Endothelial cell of umbilical vein (primary cell): ENCODE results near the gene ANKRD16. TPM values are rescaled to one million over a fixed set of nuclear protein-coding genes. Genes with fewer than 3 reads are reported as not detected.

Experiments used
- BruUV-seq: library from RNA; stranded (reverse); fragments of 400-500 nt; replicated peaks from 2 replicates; lab custom pipeline; 2021; lab: Mats Ljungman, UMichigan
- CTCF ChIA-PET: fragments of 300-600, 350-600 bp; sonication (Branson Sonifier 250); formaldehyde crosslinking; loops from one replicate; lab custom pipeline; 2021; ENCODE audit warnings: antibody characterized with exemption, inconsistent platforms; lab: Charles Lee
- POLR2A ChIA-PET: fragments of 300-600, 350-600 bp; sonication (Branson Sonifier 250); formaldehyde crosslinking; loops from one replicate; lab custom pipeline; 2021; ENCODE audit warnings: antibody characterized with exemption, inconsistent platforms; lab: Charles Lee
- DNase-seq: peaks from one replicate; pipeline ENCODE4 v3.0.0-alpha.2; 2011; ENCODE audit warnings: low read depth, low spot score
- FAIRE-seq: peaks from 2 replicates; lab custom pipeline; 2011; peaks lifted over from hg19 to GRCh38; lab: Jason Lieb, UNC
- H2AFZ ChIP-seq: 2 replicates; pipeline ENCODE4 v1.6.0; 2012; ENCODE audit warnings: low read depth, low read length, control low read depth, inconsistent platforms
- H3K27ac ChIP-seq: 2 replicates; pipeline ENCODE4 v1.5.1; 2011; ENCODE audit warnings: low read depth, mild to moderate bottlenecking, control low read depth, low read length, moderate library complexity; ENCODE audit not compliant: insufficient read depth
- H3K27me3 ChIP-seq, 2 experiments: 2 replicates each; pipeline versions ENCODE4 v1.6.0 to v1.6.1; 2011; ENCODE audit warnings: low read length in 2 of 2, mixed read lengths in 1 of 2; ENCODE audit not compliant: control insufficient read depth in 2 of 2, insufficient read depth in 2 of 2
- H3K36me3 ChIP-seq, 2 experiments: 2 replicates in 1 of 2; 3 replicates in 1 of 2; pipeline ENCODE4 v1.5.1; 2011; ENCODE audit warnings: low read length in 2 of 2, mild to moderate bottlenecking in 1 of 2, moderate library complexity in 1 of 2; ENCODE audit not compliant: control insufficient read depth in 2 of 2, insufficient read depth in 2 of 2; ENCODE audit errors: extremely low read depth in 1 of 2
- H3K4me1 ChIP-seq: 3 replicates; pipeline ENCODE4 v1.5.1; 2011; ENCODE audit warnings: mild to moderate bottlenecking, low read length; ENCODE audit not compliant: control insufficient read depth, insufficient read depth; ENCODE audit errors: extremely low read depth
- H3K4me2 ChIP-seq: 2 replicates; pipeline ENCODE4 v1.6.1; 2011; ENCODE audit warnings: low read length, control low read depth, mixed read lengths; ENCODE audit not compliant: insufficient read depth
- H3K4me3 ChIP-seq, 3 experiments: fragments of 200-600 bp in 1 of 3; sonication (generic), shearing (Covaris generic) in 1 of 3; replicated peaks in 1 of 3; 2 replicates each; pipeline ENCODE4 v1.5.1; 2011 to 2016; ENCODE audit warnings: control low read depth in 3 of 3, low read length in 3 of 3, mild to moderate bottlenecking in 2 of 3, inconsistent platforms in 1 of 3, low read depth in 1 of 3, moderate library complexity in 1 of 3; ENCODE audit not compliant: insufficient read depth in 1 of 3
- H3K79me2 ChIP-seq: 2 replicates; pipeline ENCODE4 v1.6.0; 2012; ENCODE audit warnings: low read length, inconsistent platforms; ENCODE audit not compliant: control insufficient read depth, insufficient read depth
- H3K9ac ChIP-seq: replicated peaks from 2 replicates; pipeline ENCODE3; 2011; ENCODE audit warnings: low read length, control low read depth; ENCODE audit not compliant: insufficient read depth; ENCODE audit errors: extremely low read depth
- H3K9me1 ChIP-seq: replicated peaks from 3 replicates; pipeline ENCODE4 v1.6.0; 2011; ENCODE audit warnings: mild to moderate bottlenecking, low read length; ENCODE audit not compliant: control insufficient read depth, insufficient read depth; ENCODE audit errors: extremely low read depth
- H3K9me3 ChIP-seq: replicated peaks from 2 replicates; pipeline ENCODE4 v1.5.1; 2012; ENCODE audit warnings: low read length, inconsistent platforms; ENCODE audit not compliant: control insufficient read depth, insufficient read depth
- H4K20me1 ChIP-seq: replicated peaks from 2 replicates; pipeline ENCODE3; 2011; ENCODE audit warnings: mild to moderate bottlenecking, low read length; ENCODE audit not compliant: control insufficient read depth, insufficient read depth; ENCODE audit errors: extremely low read depth
- EZH2 ChIP-seq: IDR thresholded peaks from 2 replicates; pipeline ENCODE4 v1.6.1; 2012; ENCODE audit warnings: borderline replicate concordance, low read depth, mild to moderate bottlenecking, moderate library complexity, low read length, inconsistent platforms; ENCODE audit not compliant: severe bottlenecking
- FOS ChIP-seq: IDR thresholded peaks from 2 replicates; pipeline ENCODE4 v1.6.1; 2011; ENCODE audit warnings: mild to moderate bottlenecking, low read length, moderate library complexity, borderline replicate concordance; ENCODE audit not compliant: insufficient read depth
- GATA2 ChIP-seq: IDR thresholded peaks from 2 replicates; pipeline ENCODE4 v1.7.0; 2011; ENCODE audit warnings: low read depth, mild to moderate bottlenecking, moderate library complexity, mixed read lengths, low read length; ENCODE audit not compliant: insufficient read length, insufficient read depth
- JUN ChIP-seq: IDR thresholded peaks from 2 replicates; pipeline ENCODE4 v1.6.1; 2011; ENCODE audit warnings: borderline replicate concordance, low read depth; ENCODE audit not compliant: insufficient read length, insufficient read depth
- MAX ChIP-seq: IDR thresholded peaks from 2 replicates; pipeline ENCODE4 v1.6.1; 2011; ENCODE audit not compliant: insufficient read depth, insufficient read length
- MYC ChIP-seq: IDR thresholded peaks from one replicate; pipeline ENCODE4 v1.6.1; 2011; ENCODE audit warnings: mild to moderate bottlenecking, low read depth, low read length
- POLR2A ChIP-seq: IDR thresholded peaks from 2 replicates; pipeline ENCODE4 v1.6.1; 2012; ENCODE audit warnings: low read depth, mild to moderate bottlenecking, control low read depth, low read length
- POLR2AphosphoS5 ChIP-seq: IDR thresholded peaks from 2 replicates; pipeline ENCODE4 v1.6.1; 2012; ENCODE audit warnings: low read depth, mild to moderate bottlenecking, control low read depth, low read length, moderate library complexity; ENCODE audit not compliant: insufficient read depth
- dilution Hi-C: fragments of 300-500 bp; cut with MboI; formaldehyde crosslinking; loops from one replicate; pipeline ENCODE4 v1.15.0; 2019; ENCODE audit warnings: low sequenced_read_pairs; ENCODE audit not compliant: extremely low pct_ligation_motif_present
- intact Hi-C: fragments of 100-400 bp; cut with micrococcal nuclease; formaldehyde crosslinking; loops from one replicate; pipeline ENCODE4 v1.10.0; 2022
- polyA plus RNA-seq, 4 experiments: library from polyadenylated mRNA; depleted of rRNA in 3 of 4; stranded (reverse) in 3 of 4; unstranded in 1 of 4; fragments of >200 nt; gene quantifications; 2 replicates each; pipeline versions ENCODE4 v1.2.1 to v1.2.3, GENCODE V29; 2011 to 2012; ENCODE audit warnings: missing spikeins in 1 of 4
- total RNA-seq: library from RNA; stranded (reverse); gene quantifications from 2 replicates; pipeline ENCODE4 v1.2.3, GENCODE V29; 2021

Gene ANKRD16
- total and polyA plus RNA-seq, 2 donors (not counting 3 experiments of a cell fraction or from before 2014, with no cell fraction given), result 6.9 to 8.0 TPM

- H3K4me2 ChIP-seq, result peak within 1 kb of the TSS; percentile 98
- H3K9me3 ChIP-seq, result no peaks in the 10 kb centered on the region
- dilution Hi-C loops, result no loop called here
- ChIA-PET CTCF (interaction anchor here (0.7 to 2.4 kb wide), 6 partner anchors 17 to 76 kb away, joined by 3 to 19 read pairs (median 4); partner anchors contain the start of genes ANKRD16 and FBH1), POLR2A (interaction anchor here (0.6 to 1.9 kb wide), 4 partner anchors 30 to 77 kb away, joined by 3 to 9 read pairs (median 3); partner anchors contain the start of genes ANKRD16 and FBH1)
- H3K4me3 ChIP-seq, result peak within 1 kb of the TSS; percentile 91 to 100 (median 97)
- H4K20me1 ChIP-seq, result peaks cover 12% of the 10 kb centered on the region
- H3K79me2 ChIP-seq, result peaks cover 51% of the 10 kb centered on the region
- H3K36me3 ChIP-seq, result no peaks in the 10 kb centered on the region
- H3K9ac ChIP-seq, result peak within 1 kb of the TSS; percentile 99
- H3K9me1 ChIP-seq, result no peaks in the 10 kb centered on the region
- H3K27ac ChIP-seq, result peak within 1 kb of the TSS; percentile 92
- intact Hi-C loops, result loop anchor here (1.0 to 10.0 kb wide), 6 partner anchors 33 to 161 kb away; partner anchors contain the start of genes ANKRD16, IL15RA and TASOR2
- DNase-seq (peak; percentile 96), FAIRE-seq (peak; percentile 83)
- TSS peak; percentile 79 for BruUV-seq
- H3K4me1 ChIP-seq, result peaks cover 35% of the 10 kb centered on the region
- TF ChIP-seq POLR2AphosphoS5 (peak; percentile 98), EZH2 (no peak), JUN (no peak), MAX (peak; percentile 66), GATA2 (no peak), POLR2A (peak; percentile 96), FOS (no peak), MYC (peak; percentile 59)
- no peaks in the 10 kb centered on the region for H3K27me3 ChIP-seq
- peak within 1 kb of the TSS; percentile 93 for H2AFZ ChIP-seq
These were observed 76.2 kb downstream of the ANKRD16 start, which contains the start of gene GDI2 for GRCh38 chr10:5813341-5814109. GDI2 (minus strand) TSS chr10:5813434; CDS start chr10:5813258, 176 bp downstream.
